Activated CD8-positive, alpha-beta memory T cell treated with anti-CD3 and anti-CD28 coated beads for 1 hour (primary cell): ENCODE results near the gene GDF7.

ENCODE experiments used
- DNase-seq, 2 donors: peaks; one replicate each; pipeline ENCODE4 v3.0.0-alpha.2; 2020; ENCODE audit warnings: low read depth in 1 of 2; ENCODE audit errors: extremely low read depth in 1 of 2

The GDF7 gene

GRCh38 chr2:20671036-20671735, 4.2 kb downstream of the GDF7 start:
- no peak for DNase-seq

- DNase-seq = no peak
Observed at GRCh38 chr2:20671736-20672080, 4.8 kb downstream of the GDF7 start.

GRCh38 chr2:20672201-20672951, 5.4 kb downstream of the GDF7 start:
- no peak for DNase-seq

- DNase-seq = no peak
Observed at GRCh38 chr2:20673686-20674308, 6.9 kb downstream of the GDF7 start.

- no peak for DNase-seq
Observed at GRCh38 chr2:20674309-20674965, 7.5 kb downstream of the GDF7 start.

- no peak for DNase-seq
Observed at GRCh38 chr2:20674974-20675679, 8.2 kb downstream of the GDF7 start.

- DNase-seq = no peak
Observed at GRCh38 chr2:20675701-20676352, 8.9 kb downstream of the GDF7 start.

GRCh38 chr2:20676353-20677215, 9.6 kb downstream of the GDF7 start:
- no peak for DNase-seq

- DNase-seq = no peak
Observed at GRCh38 chr2:20677301-20678085, 10.5 kb downstream of the GDF7 start.

GRCh38 chr2:20678086-20678395, 11.1 kb downstream of the GDF7 start:
- DNase-seq = no peak

- DNase-seq = no peak
Observed at GRCh38 chr2:20678780-20679179, 11.8 kb downstream of the GDF7 start.

- DNase-seq = no peak
Observed at GRCh38 chr2:20680744-20681375, 13.9 kb downstream of the GDF7 start.

GRCh38 chr2:20682167-20682920, 15.4 kb downstream of the GDF7 start:
- no peak for DNase-seq

GRCh38 chr2:20684581-20685063, 17.7 kb downstream of the GDF7 start:
- DNase-seq = no peak

- no peak for DNase-seq
Observed at GRCh38 chr2:20687260-20687832, 20.4 kb downstream of the GDF7 start.

GRCh38 chr2:20689428-20690264, 22.7 kb downstream of the GDF7 start:
- no peak for DNase-seq
